NCI-H1436 treated with DMSO at 0.1 percent for 48 hours (cell line): ENCODE data around the gene ZNRF2.
"Not testable (repeated sequence)": the region's sequence is repeated elsewhere in the genome, so short reads cannot be mapped to it uniquely, and the experiment has no call there.

ENCODE experiments used
- DNase-seq: peaks from one replicate; lab custom pipeline; 2025; lab: John Stamatoyannopoulos, UW

Gene ZNRF2

DNA sequence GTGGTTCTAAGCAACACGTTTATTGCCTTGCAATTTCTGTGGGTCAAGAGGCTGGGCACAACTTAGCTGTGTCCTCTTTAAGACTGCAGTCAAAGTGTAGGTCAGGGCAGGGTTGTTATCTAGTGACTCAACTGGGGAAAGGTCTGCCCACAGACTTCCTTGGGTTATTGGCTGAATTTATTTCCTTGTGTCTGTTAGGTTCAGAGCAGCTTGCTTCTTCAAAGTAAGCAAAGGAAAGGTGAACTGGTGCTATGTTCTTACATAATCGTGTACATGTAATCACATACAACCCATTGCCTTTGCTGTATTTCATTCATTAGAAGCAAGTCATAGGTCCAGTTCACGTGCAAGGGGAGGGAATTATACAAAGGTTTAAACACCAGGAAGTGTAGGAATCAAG, 5.9 kb downstream of the ZNRF2 start:
- not testable (repeated sequence) for DNase-seq

GRCh38 chr7:30292416-30293038, 8.1 kb downstream of the ZNRF2 start:
- DNase-seq: not testable (repeated sequence)

GRCh38 chr7:30296304-30296703, 11.9 kb downstream of the ZNRF2 start:
- not testable (repeated sequence) for DNase-seq

GRCh38 chr7:30297499-30297898, 13.1 kb downstream of the ZNRF2 start:
- not testable (repeated sequence) for DNase-seq

- not testable (repeated sequence) for DNase-seq
These were observed 14.0 kb downstream of the ZNRF2 start for GRCh38 chr7:30298409-30298808.

DNA sequence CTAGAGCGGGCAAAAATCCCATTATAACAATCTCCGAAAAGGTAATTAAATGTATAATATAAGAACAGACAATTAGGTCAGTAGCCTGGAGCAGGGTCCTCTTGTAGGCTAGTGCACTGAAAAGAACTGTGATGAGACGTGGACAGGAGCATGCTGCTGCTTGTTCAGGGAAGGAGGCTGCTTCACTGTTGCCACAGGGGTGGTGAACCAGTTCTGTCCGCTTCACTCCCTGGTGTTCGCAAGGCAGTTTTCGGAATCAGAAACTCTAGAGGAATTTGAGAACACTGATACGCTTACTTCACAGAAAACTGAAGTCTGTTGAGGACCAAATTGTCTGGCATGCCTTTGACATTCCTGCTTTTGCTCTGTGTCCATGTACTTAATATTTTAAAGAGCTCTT, 17.4 kb downstream of the ZNRF2 start:
- no peak for DNase-seq

GRCh38 chr7:30302656-30303311, 18.4 kb downstream of the ZNRF2 start:
- DNase-seq: no peak

GRCh38 chr7:30303312-30304039, 19.1 kb downstream of the ZNRF2 start:
- no peak for DNase-seq

DNA sequence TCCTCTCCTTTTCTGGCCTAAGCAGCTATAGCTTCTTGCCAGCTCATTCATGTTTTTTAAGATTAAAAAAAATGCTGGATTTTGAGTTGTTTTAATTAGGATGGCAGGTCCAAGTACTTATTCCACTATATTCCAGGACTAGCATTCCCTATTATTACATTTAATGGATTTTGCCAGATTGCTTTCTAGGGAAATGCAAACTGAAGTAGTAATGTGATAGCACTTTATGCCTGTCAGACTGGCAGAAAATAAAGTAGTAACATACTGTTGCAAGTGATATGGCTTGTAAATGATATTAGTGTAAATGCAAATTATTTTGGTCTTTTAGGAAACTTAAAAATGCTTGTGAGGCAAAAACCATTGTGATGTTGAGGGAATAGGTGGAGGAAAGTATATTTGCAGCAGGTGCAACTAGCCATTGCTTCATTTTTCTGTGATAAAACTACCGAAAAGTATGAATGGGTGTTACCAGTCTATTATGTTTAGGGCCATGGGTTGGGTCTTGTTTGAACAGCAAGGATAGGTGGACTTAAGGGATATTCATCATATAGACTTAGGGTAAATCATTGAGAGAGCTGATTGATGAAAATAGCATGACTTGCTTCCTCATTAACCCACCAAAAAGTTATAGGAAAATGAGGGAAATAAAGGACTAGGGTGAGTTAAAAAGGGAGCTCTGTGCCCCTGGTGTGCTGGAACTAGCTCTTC, 19.9 kb downstream of the ZNRF2 start:
- DNase-seq: no peak

DNA sequence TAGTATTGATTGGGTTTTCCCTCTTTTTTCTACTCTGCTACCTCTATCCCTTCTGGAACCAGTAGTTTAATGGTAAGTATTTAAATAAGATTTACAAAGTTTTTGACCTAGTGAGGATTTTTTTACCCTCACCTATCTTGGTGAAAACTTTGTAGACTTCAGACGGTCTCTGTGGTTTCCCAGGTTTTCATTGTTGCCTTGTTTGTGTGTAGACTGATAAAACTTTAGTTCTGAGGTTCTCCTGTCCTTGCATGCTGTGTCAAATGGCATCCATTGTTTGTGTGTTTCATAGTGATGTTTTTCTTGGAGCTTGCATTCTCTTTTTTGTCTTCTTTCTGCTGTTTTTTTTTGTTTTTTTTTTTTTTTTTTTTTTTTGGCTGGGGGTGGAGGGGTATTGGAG, 22.6 kb downstream of the ZNRF2 start:
- no peak for DNase-seq

GRCh38 chr7:30308389-30308788, 24.0 kb downstream of the ZNRF2 start:
- no peak for DNase-seq

DNA sequence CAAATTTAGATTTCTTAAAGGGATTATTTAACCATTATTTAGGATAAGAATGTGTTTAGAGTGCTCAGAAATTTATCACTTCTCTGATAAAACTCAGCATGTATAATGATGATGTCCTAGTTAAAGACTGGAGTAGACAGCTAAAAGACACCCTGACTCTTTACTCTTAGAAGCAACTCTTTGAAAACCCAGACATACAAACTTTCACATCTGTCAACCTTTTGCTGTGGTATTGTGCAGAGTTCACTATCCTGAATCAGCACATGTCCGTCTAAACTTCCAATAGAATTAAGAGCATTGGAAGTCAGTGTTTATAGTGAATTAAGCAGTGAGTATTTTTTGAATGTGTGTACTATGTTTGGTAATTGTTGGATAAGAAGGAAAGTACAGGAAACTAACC, 24.9 kb downstream of the ZNRF2 start:
- no peak for DNase-seq

- DNase-seq: no peak
These were observed 25.5 kb downstream of the ZNRF2 start for GRCh38 chr7:30309842-30310435.

DNA sequence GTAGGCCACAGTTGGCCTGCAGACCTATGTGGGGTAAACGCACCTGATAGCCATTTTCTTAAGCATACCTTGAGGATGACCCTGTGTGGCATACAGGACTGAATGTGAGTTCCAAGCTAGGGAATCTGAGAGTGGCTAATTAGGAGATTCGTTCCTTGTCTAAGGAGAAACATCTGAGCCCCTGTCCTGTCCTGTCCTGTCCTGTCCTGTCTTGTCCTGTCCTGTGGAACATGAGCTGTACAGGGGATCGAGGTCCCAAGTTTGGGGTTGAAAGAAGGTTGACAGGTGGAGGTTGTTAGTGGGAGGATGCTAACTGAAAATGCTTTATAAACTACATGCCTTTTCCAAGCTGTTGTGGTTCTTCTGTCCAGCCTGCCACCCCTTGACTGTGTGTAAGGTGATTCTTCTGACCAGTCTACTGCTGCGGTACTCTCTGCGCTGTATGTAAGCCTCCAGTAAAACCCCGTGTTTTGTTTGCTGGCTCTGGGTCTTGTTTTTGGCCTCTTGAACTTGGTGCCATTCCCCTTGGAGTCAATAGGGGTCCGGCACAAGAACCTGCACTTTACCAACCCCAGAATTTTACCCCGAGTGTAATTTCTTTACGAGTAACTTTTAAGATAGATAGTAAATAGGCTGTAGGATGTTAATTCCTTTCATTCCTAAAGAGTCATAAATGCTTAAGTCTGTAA, 26.4 kb downstream of the ZNRF2 start:
- no peak for DNase-seq

GRCh38 chr7:30312178-30312577, 27.8 kb downstream of the ZNRF2 start:
- DNase-seq: no peak

DNA sequence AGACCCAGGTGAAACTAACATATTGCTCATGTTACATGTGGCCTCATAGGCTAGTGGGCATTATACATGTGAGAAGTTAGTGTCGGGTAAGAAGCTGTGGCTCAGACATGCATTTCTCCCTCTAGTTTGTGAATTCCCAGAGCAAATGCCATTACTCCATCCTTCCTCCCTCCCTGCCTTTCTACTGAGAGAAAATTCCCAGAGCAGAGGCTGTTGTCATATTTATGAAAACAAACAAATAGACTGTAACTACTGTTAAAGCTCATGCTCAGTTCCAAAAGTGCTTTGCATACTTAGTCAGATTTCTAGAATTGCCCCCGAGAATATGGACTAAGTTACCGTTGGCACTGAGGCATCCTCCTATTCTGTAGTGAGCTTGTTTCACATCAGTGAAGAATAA, 29.0 kb downstream of the ZNRF2 start:
- DNase-seq: no peak

DNA sequence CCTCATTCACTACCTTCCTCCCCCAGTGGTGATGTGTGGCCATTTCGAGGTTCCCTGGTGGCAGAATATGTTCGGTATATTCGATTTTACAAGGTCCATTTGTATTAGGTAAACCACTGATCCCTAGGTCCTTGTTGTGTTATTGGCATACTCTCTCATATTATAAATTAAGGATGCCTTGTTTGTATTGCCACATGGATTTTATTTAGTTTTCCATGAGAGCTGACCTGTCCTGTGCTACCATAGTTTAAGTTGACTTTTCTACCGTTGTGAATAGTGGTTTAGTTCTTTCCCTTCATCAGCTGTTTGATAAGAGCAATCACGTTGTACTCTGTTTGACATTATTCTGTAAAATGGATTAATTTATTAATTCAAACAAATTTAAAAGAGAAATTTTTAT, 29.4 kb downstream of the ZNRF2 start:
- DNase-seq: no peak

GRCh38 chr7:30315589-30315988, 31.2 kb downstream of the ZNRF2 start:
- DNase-seq: no peak

GRCh38 chr7:30320392-30320791, 36.0 kb downstream of the ZNRF2 start:
- no peak for DNase-seq

- DNase-seq: no peak
These were observed 36.9 kb downstream of the ZNRF2 start for GRCh38 chr7:30321089-30321881.

- DNase-seq: no peak
These were observed 37.4 kb downstream of the ZNRF2 start for GRCh38 chr7:30321882-30322192.
